GM21390 (cell line): Measurements from ENCODE around the gene IFT20.

ENCODE experiments used
- ATAC-seq: cut with Tn5 transposase; IDR thresholded peaks from one replicate; pipeline ENCODE4 v1.9.1; 2021; ENCODE audit not compliant: unreplicated experiment

IFT20 gene

GRCh38 chr17:28335201-28335958, at the start of gene IFT20, which contains the start of gene TNFAIP1:
TSS of gene IFT20 (minus strand) at chr17:28335472. CDS start at chr17:28331985, 3,487 bp downstream.
TSS of gene TNFAIP1 (plus strand) at chr17:28335761. CDS start at chr17:28339522, 3,761 bp downstream.
- peak; percentile 92 for ATAC-seq

- no peak for ATAC-seq
Measured at GRCh38 chr17:28385037-28385400, 49.7 kb upstream of the IFT20 start.

GRCh38 chr17:28384281-28385036, 49.2 kb upstream of the IFT20 start:
- ATAC-seq = peak; percentile 60

- no peak for ATAC-seq
Measured at GRCh38 chr17:28381141-28381825, 46.0 kb upstream of the IFT20 start.

GRCh38 chr17:28379814-28380801, 44.8 kb upstream of the IFT20 start:
- ATAC-seq = no peak

- ATAC-seq = no peak
Measured at GRCh38 chr17:28372945-28373274, 37.6 kb upstream of the IFT20 start.

- peak; percentile 12 for ATAC-seq
Measured at GRCh38 chr17:28372203-28372944, 37.1 kb upstream of the IFT20 start.

GRCh38 chr17:28371245-28372202, 36.3 kb upstream of the IFT20 start, which contains the start of gene SARM1:
TSS of gene SARM1 (plus strand) at chr17:28371694. CDS start at chr17:28372033, 339 bp downstream.
- peak; percentile 83 for ATAC-seq

GRCh38 chr17:28370744-28371103, 35.5 kb upstream of the IFT20 start:
- no peak for ATAC-seq

- no peak for ATAC-seq
Measured at GRCh38 chr17:28370035-28370743, 34.9 kb upstream of the IFT20 start, which contains the start of gene VTN. TSS of gene VTN (minus strand) at chr17:28370307. CDS start at chr17:28370203, 104 bp downstream.

GRCh38 chr17:28369684-28370034, 34.4 kb upstream of the IFT20 start:
- ATAC-seq = no peak

- ATAC-seq = no peak
Measured at GRCh38 chr17:28368915-28369683, 33.8 kb upstream of the IFT20 start.

GRCh38 chr17:28368306-28368831, 33.1 kb upstream of the IFT20 start:
- no peak for ATAC-seq

- ATAC-seq = no peak
Measured at GRCh38 chr17:28367641-28368305, 32.5 kb upstream of the IFT20 start.

GRCh38 chr17:28366605-28367004, 31.3 kb upstream of the IFT20 start:
- no peak for ATAC-seq

- ATAC-seq = no peak
Measured at GRCh38 chr17:28365487-28365886, 30.2 kb upstream of the IFT20 start.
